H1 (cell line): Measurements from ENCODE around the gene CYLD. TPM values are rescaled to one million over a fixed set of nuclear protein-coding genes. Genes with fewer than 3 reads are reported as not detected.

ENCODE experiments used
- polyA plus RNA-seq, 7 experiments: library from polyadenylated mRNA; depleted of rRNA in 3 of 7; stranded (reverse) in 5 of 7; unstranded in 2 of 7; fragments of >200 nt in 5 of 7; fragments of 200-250 nt in 2 of 7; gene quantifications; 1 replicate in 5 of 7; 2 replicates in 1 of 7; 4 replicates in 1 of 7; pipeline versions ENCODE4 v1.2.1 to v1.2.3, GENCODE V29; 2011 to 2013; ENCODE audit warnings: missing spikeins in 2 of 7, mixed read lengths in 2 of 7
- total RNA-seq: library from RNA; stranded (reverse); fragmentation: NEBNext Ultra II Directional; extraction: Animal tissue kit (Norgen Biotek cat#: 25700); gene quantifications from 2 replicates; pipeline ENCODE4 v1.2.1, GENCODE V29; 2021
- TF ChIP-seq, protein P1 (sequence below): IDR thresholded peaks from 2 replicates; pipeline ENCODE4 v1.6.1; 2012; ENCODE audit warnings: inconsistent platforms

CYLD gene
- total and polyA plus RNA-seq, 2 of the 8 experiments (the other 6 are each of a cell fraction or from before 2014, with no cell fraction given), result 3.7 to 18.8 TPM

DNA sequence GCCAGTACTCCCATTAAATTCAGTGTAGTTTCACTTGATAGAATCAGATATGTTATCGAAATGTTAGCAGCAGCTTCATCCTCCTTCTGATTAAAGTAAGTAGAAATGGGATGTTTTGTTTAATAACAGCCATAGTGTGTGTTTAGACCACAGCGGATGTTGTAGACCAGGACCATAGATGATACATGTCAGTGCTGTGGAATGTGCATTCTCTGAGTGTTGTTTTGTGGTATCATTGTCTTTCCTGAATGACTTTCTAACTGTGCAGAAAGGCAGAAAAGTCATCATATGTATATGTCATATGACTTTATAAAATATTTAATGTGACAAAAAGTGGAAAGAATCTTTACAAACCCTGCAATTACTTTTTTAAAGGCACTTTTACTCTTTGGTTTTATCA, 55.6 kb downstream of the CYLD start (continued):
- TF ChIP-seq, protein P1, sequence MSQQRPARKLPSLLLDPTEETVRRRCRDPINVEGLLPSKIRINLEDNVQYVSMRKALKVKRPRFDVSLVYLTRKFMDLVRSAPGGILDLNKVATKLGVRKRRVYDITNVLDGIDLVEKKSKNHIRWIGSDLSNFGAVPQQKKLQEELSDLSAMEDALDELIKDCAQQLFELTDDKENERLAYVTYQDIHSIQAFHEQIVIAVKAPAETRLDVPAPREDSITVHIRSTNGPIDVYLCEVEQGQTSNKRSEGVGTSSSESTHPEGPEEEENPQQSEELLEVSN, result no peak
